H1 (cell line): ENCODE results near the gene SLC15A4. TPM values are rescaled to one million over a fixed set of nuclear protein-coding genes. Genes with fewer than 3 reads are reported as not detected.

Experiments used
- EGR1 ChIP-seq: IDR thresholded peaks from 2 replicates; pipeline ENCODE4 v1.6.1; 2011; ENCODE audit warnings: low read depth, low read length, borderline replicate concordance
- GTF2F1 ChIP-seq: IDR thresholded peaks from 2 replicates; pipeline ENCODE4 v1.6.1; 2012; ENCODE audit warnings: low read depth, low read length, improper control_type of control experiment, borderline replicate concordance
- KDM4A ChIP-seq: IDR thresholded peaks from one replicate; pipeline ENCODE4 v1.7.1; 2012; ENCODE audit warnings: low read depth, mild to moderate bottlenecking, moderate library complexity, low read length, inconsistent platforms; ENCODE audit not compliant: severe bottlenecking
- SUZ12 ChIP-seq: fragments of 200-600 bp; sonication (generic); IDR thresholded peaks from 2 replicates; pipeline ENCODE4 v1.6.1; 2012; ENCODE audit warnings: mild to moderate bottlenecking, inconsistent platforms, low read length, moderate library complexity, mixed read lengths
- polyA plus RNA-seq, 7 experiments: library from polyadenylated mRNA; depleted of rRNA in 3 of 7; stranded (reverse) in 5 of 7; unstranded in 2 of 7; fragments of >200 nt in 5 of 7; fragments of 200-250 nt in 2 of 7; gene quantifications; 1 replicate in 5 of 7; 2 replicates in 1 of 7; 4 replicates in 1 of 7; pipeline versions ENCODE4 v1.2.1 to v1.2.3, GENCODE V29; 2011 to 2013; ENCODE audit warnings: missing spikeins in 2 of 7, mixed read lengths in 2 of 7
- total RNA-seq: library from RNA; stranded (reverse); fragmentation: NEBNext Ultra II Directional; extraction: Animal tissue kit (Norgen Biotek cat#: 25700); gene quantifications from 2 replicates; pipeline ENCODE4 v1.2.1, GENCODE V29; 2021

SLC15A4 gene
- total and polyA plus RNA-seq, 2 of the 8 experiments (the other 6 are each of a cell fraction or from before 2014, with no cell fraction given): 22.7 to 26.6 TPM

DNA sequence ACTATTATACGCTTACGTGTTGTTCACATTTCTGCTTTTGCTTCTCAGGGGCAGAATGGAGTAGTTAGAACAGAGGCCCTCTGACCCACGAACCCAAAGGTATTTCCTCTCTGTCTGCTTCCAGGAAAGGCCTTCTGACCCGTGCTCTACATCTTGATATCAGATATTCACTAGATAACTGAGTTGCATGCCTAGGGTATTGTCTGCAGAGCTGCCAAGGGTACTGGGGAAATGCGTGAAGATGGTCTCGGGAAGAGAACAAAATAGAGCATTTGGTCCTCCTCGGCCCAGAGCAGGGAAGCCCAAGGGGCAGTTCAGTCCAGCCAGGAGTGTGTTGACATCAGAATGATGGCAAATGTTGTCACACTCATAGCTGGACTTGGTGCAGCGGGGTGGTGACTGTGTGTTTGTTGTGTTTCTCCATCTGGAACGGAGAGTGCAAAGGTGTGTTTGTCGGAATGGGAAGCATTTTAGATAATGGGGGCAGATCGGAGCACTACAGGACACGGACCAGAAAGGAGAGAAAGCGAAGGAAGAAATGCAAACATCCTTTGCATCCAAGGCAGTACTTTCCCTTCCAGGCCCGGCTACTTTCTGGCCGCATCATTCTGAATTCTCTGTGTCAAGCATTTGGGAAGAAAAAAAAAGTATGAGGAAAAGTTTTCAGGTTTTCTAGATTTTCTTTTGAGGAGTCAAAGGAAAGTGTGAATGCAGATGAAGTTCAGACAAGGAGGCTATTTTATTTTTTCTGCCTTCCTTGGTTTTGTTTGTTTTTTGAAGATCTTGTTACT lies 37.7 kb upstream of the SLC15A4 start (continued):
- no peak for TF ChIP-seq EGR1
- no peak for TF ChIP-seq SUZ12
- no peak for TF ChIP-seq GTF2F1
- TF ChIP-seq KDM4A: no peak
